ENCODE measurements around the gene MYL5. TPM values are rescaled to one million over a fixed set of nuclear protein-coding genes. Genes with fewer than 3 reads are reported as not detected.
A peak's percentile ranks its signal among the peaks of the same experiment; 100 is the strongest.

MYL5 gene
- total and polyA plus RNA-seq, 7 experiments from 2014 or later: 5.8 to 32.7 (median 21.4) TPM

- DNase-seq (peak in 3 of 9 donors; percentile 16 to 61 (median 28)), ATAC-seq (peak; percentile 65)
- Histone ChIP-seq H3K36me3 (ENCODE audit: control insufficient read depth in 2 of 3, insufficient read depth in 3 of 3, low read length in 3 of 3) (no peaks in the 10 kb centered on the region), H3K4me3 (ENCODE audit: low read length) (peak overlapping the region; percentile 47), H3K9me3 (ENCODE audit: control insufficient read depth in 2 of 3, low read length in 3 of 3) (no peaks in the 10 kb centered on the region), H3K4me1 (ENCODE audit: control insufficient read depth in 2 of 2, insufficient read depth in 2 of 2, low read length in 2 of 2) (peaks cover 0 to 4% of the 10 kb centered on the region in 2 donors), H3K27ac (ENCODE audit: low read depth, low read length) (peak overlapping the region; percentile 48), H3K27me3 (ENCODE audit: control insufficient read depth in 2 of 2, insufficient read depth in 2 of 2, low read length in 2 of 2) (peaks cover 0 to 2% of the 10 kb centered on the region in 2 donors)
- intact Hi-C loops (cut with micrococcal nuclease): loop anchor here in 1 of 2 donors (1.0 kb wide), 1 partner anchor 24 kb away; the partner anchor contains the start of gene PCGF3
- H3K4me3 Mint-ChIP-seq: peak overlapping the region in 9 of 10 donors; percentile 23 to 70 (median 52)
- CTCF ChIA-PET: no interaction called here
- no peak overlapping the region for H3K27ac Mint-ChIP-seq
- peaks cover 0 to 8% (median 2%) of the 10 kb centered on the region in 7 donors for H3K4me1 Mint-ChIP-seq
- POLR2A ChIA-PET: no interaction called here
- H3K9me3 Mint-ChIP-seq: peaks cover 0 to 3% (median 0%) of the 10 kb centered on the region in 11 donors
- no peaks in the 10 kb centered on the region for H3K36me3 Mint-ChIP-seq
- H3K27me3 Mint-ChIP-seq: peaks cover 0 to 6% (median 0%) of the 10 kb centered on the region in 5 donors
Measured at GRCh38 chr4:680928-681645, 6.7 kb downstream of the MYL5 start.

DNA sequence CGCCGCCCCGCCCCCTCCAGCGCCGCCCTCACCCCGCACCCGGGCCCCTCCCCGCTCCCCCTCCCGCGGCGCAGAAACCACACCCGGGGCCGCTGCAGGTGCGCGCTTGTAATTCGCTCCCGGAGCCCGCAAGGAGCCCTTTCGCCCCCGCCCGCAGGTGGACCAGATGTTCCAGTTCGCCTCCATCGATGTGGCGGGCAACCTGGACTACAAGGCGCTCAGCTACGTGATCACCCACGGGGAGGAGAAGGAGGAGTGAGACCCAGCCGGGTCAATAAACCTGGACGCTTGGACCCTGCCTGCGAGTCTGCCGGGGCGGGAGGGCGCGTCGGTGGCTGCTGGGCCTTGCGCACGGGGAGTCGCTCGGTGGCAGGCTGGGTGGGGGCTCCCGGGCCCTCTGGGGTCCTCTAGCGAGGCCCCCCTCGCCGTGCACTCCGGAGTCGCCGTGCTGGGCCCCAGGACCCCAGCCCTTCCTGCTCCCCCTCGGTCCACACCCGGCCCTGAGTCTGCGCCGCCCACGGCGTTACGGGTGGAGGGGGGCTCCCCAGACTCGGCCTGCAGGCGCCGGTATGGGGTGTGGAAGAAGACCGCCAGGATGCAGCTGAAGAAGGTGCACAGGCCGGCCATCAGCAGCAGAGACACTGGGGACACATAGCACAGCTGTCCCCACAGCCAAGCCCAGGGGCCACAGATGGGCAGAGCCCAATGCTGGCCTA, 7.6 kb downstream of the MYL5 start:
- ChIA-PET CTCF (no interaction called here), POLR2A (no interaction called here)
- intact Hi-C loops (cut with micrococcal nuclease): loop anchor here in 1 of 2 donors (1.0 kb wide), 1 partner anchor 23 kb away; the partner anchor contains the start of gene PCGF3
- H3K9me3 Mint-ChIP-seq: peaks cover 0 to 3% (median 0%) of the 10 kb centered on the region in 11 donors
- H3K27ac Mint-ChIP-seq: peak overlapping the region in 1 of 9 donors; percentile 62
- no peaks in the 10 kb centered on the region for H3K36me3 Mint-ChIP-seq
- peaks cover 0 to 4% of the 10 kb centered on the region in 2 donors for H3K4me1 ChIP-seq (ENCODE audit: control insufficient read depth in 2 of 2, insufficient read depth in 2 of 2, low read length in 2 of 2)
- no peaks in the 10 kb centered on the region for H3K36me3 ChIP-seq (ENCODE audit: control insufficient read depth in 2 of 3, insufficient read depth in 3 of 3, low read length in 3 of 3)
- ATAC-seq (peak; percentile 35), DNase-seq (peak in 5 of 9 donors; percentile 36 to 60 (median 44))
- peaks cover 0 to 8% (median 2%) of the 10 kb centered on the region in 7 donors for H3K4me1 Mint-ChIP-seq
- peaks cover 0 to 6% (median 0%) of the 10 kb centered on the region in 5 donors for H3K27me3 Mint-ChIP-seq
- no peak overlapping the region for H3K4me3 ChIP-seq (ENCODE audit: low read length)
- H3K4me3 Mint-ChIP-seq: peak overlapping the region in 4 of 10 donors; percentile 23 to 67 (median 46)
- H3K9me3 ChIP-seq (ENCODE audit: control insufficient read depth in 2 of 3, low read length in 3 of 3): no peaks in the 10 kb centered on the region
- H3K27me3 ChIP-seq (ENCODE audit: control insufficient read depth in 2 of 2, insufficient read depth in 2 of 2, low read length in 2 of 2): peaks cover 0 to 2% of the 10 kb centered on the region in 2 donors
- no peak overlapping the region for H3K27ac ChIP-seq (ENCODE audit: low read depth, low read length)

DNA sequence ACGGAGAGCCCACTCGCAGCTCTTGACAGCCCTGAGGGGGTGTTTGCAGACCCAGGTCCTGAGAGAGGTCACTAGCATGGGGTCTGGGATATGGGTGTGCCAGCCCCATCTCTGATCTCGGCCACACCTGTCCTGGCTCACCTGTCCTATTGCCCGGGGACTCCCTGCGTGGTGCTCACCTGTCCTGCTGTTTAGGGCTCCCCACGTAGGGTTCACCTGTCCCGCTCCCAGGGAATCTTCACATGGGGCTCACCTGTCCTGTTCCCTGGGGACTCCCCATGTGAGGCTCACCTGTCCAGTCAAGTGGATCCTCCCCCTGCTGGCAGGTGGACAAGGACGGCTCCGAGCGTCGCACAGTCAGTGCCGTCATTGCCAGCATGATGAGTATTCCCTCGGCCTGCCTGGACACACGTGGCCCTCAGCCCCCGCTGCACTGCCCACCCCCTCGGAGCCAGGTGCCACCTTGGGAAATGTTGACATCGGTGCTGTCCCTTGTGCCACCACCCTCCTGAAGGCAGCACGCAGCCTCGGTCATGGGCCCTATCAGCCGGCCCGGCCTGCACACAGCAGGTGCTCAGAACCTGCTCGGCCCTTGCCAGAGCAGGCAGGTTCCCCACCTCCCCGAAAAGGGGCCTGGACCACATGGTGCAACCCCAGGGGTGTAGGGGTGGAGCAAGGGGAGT, 8.3 kb downstream of the MYL5 start:
- Histone ChIP-seq H3K27me3 (ENCODE audit: control insufficient read depth in 2 of 2, insufficient read depth in 2 of 2, low read length in 2 of 2) (peaks cover 0 to 2% of the 10 kb centered on the region in 2 donors), H3K36me3 (ENCODE audit: control insufficient read depth in 2 of 3, insufficient read depth in 3 of 3, low read length in 3 of 3) (no peaks in the 10 kb centered on the region), H3K9me3 (ENCODE audit: control insufficient read depth in 2 of 3, low read length in 3 of 3) (no peaks in the 10 kb centered on the region), H3K27ac (ENCODE audit: low read depth, low read length) (no peak overlapping the region), H3K4me1 (ENCODE audit: control insufficient read depth in 2 of 2, insufficient read depth in 2 of 2, low read length in 2 of 2) (peaks cover 0 to 4% of the 10 kb centered on the region in 2 donors), H3K4me3 (ENCODE audit: low read length) (no peak overlapping the region)
- Mint-ChIP-seq H3K9me3 (peaks cover 0 to 3% (median 0%) of the 10 kb centered on the region in 11 donors), H3K27ac (peak overlapping the region in 3 of 9 donors; percentile 12 to 46 (median 20)), H3K4me1 (peaks cover 0 to 8% (median 2%) of the 10 kb centered on the region in 7 donors), H3K36me3 (no peaks in the 10 kb centered on the region), H3K4me3 (peak overlapping the region in 6 of 10 donors; percentile 27 to 70 (median 50)), H3K27me3 (peaks cover 0 to 8% (median 2%) of the 10 kb centered on the region in 5 donors)
- no peak for ATAC-seq
- intact Hi-C loops (cut with micrococcal nuclease): no loop called here
- POLR2A ChIA-PET: no interaction called here
- CTCF ChIA-PET: no interaction called here
- no peak for DNase-seq

DNA sequence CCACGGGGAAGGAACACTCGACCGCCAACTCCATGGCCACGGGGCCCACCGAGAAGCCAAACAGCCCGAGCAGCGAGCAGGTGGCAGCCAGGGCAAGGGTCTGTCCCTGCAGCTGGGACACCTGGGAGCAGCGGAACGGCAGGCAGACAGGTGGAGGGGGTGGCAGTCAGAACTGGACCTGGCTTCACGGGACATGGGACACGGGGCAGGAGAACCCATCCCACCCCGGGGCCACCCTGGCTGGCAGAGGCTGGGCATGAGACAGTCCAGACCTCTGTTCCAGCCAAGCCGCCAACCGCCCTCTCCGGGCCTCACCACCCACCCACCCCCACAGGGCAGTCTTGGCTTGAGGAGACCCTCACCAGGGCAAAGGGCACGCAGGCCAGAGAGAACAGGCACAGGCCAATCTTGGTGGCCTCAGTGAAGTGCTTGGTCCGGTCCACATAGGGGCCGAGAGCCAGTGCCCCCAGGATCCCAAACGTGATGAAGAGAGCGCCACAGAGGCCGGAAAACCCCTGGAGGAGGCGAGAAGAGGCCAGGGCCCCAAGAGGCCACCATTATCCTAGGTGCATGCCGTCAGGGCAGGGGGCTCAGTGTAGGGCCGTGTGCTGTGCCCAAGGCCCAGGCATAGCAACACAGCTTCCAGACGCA, 9.0 kb downstream of the MYL5 start:
- ATAC-seq: no peak
- Mint-ChIP-seq H3K36me3 (no peaks in the 10 kb centered on the region), H3K9me3 (peaks cover 0 to 3% (median 0%) of the 10 kb centered on the region in 11 donors), H3K4me3 (peak overlapping the region in 2 of 10 donors; percentile 14 to 37), H3K4me1 (peaks cover 0 to 10% (median 2%) of the 10 kb centered on the region in 7 donors), H3K27me3 (peaks cover 0 to 11% (median 6%) of the 10 kb centered on the region in 5 donors), H3K27ac (peak overlapping the region in 2 of 9 donors; percentile 14 to 19)
- ChIA-PET CTCF (no interaction called here), POLR2A (no interaction called here)
- H3K9me3 ChIP-seq (ENCODE audit: control insufficient read depth in 2 of 3, low read length in 3 of 3): no peaks in the 10 kb centered on the region
- no peak for DNase-seq
- H3K36me3 ChIP-seq (ENCODE audit: control insufficient read depth in 2 of 3, insufficient read depth in 3 of 3, low read length in 3 of 3): no peaks in the 10 kb centered on the region
- intact Hi-C loops (cut with micrococcal nuclease): no loop called here
- peaks cover 0 to 4% of the 10 kb centered on the region in 2 donors for H3K4me1 ChIP-seq (ENCODE audit: control insufficient read depth in 2 of 2, insufficient read depth in 2 of 2, low read length in 2 of 2)
- H3K4me3 ChIP-seq (ENCODE audit: low read length): no peak overlapping the region
- peaks cover 0 to 2% of the 10 kb centered on the region in 2 donors for H3K27me3 ChIP-seq (ENCODE audit: control insufficient read depth in 2 of 2, insufficient read depth in 2 of 2, low read length in 2 of 2)
- no peak overlapping the region for H3K27ac ChIP-seq (ENCODE audit: low read depth, low read length)

GRCh38 chr4:683982-684622, 9.8 kb downstream of the MYL5 start:
- peaks cover 0 to 11% (median 6%) of the 10 kb centered on the region in 5 donors for H3K27me3 Mint-ChIP-seq
- H3K4me1 Mint-ChIP-seq: peaks cover 0 to 10% (median 2%) of the 10 kb centered on the region in 7 donors
- no peaks in the 10 kb centered on the region for H3K36me3 Mint-ChIP-seq
- intact Hi-C loops (cut with micrococcal nuclease): no loop called here
- peaks cover 0 to 2% of the 10 kb centered on the region in 2 donors for H3K27me3 ChIP-seq (ENCODE audit: control insufficient read depth in 2 of 2, insufficient read depth in 2 of 2, low read length in 2 of 2)
- no peaks in the 10 kb centered on the region for H3K36me3 ChIP-seq (ENCODE audit: control insufficient read depth in 2 of 3, insufficient read depth in 3 of 3, low read length in 3 of 3)
- H3K4me1 ChIP-seq (ENCODE audit: control insufficient read depth in 2 of 2, insufficient read depth in 2 of 2, low read length in 2 of 2): peaks cover 0 to 4% of the 10 kb centered on the region in 2 donors
- no peaks in the 10 kb centered on the region for H3K9me3 ChIP-seq (ENCODE audit: control insufficient read depth in 2 of 3, low read length in 3 of 3)
- H3K9me3 Mint-ChIP-seq: peaks cover 0 to 3% (median 0%) of the 10 kb centered on the region in 11 donors
- H3K4me3 Mint-ChIP-seq: peak overlapping the region in 1 of 10 donors; percentile 14
- no peak overlapping the region for H3K27ac ChIP-seq (ENCODE audit: low read depth, low read length)
- ATAC-seq (peak; percentile 26), DNase-seq (peak in 3 of 9 donors; percentile 25 to 52 (median 29))
- no peak overlapping the region for H3K4me3 ChIP-seq (ENCODE audit: low read length)
- POLR2A ChIA-PET: no interaction called here
- H3K27ac Mint-ChIP-seq: peak overlapping the region in 2 of 9 donors; percentile 14 to 19
- CTCF ChIA-PET: no interaction called here
